AG20443 (cell line): ENCODE data around the gene TPRG1L.

Experiments
- DNase-seq: peaks from one replicate; pipeline ENCODE4 v3.0.0; 2012; ENCODE audit warnings: low spot score, mixed read lengths

TPRG1L gene

GRCh38 chr1:3628445-3628844 lies 3.6 kb downstream of the TPRG1L start:
- DNase-seq = no peak

DNA sequence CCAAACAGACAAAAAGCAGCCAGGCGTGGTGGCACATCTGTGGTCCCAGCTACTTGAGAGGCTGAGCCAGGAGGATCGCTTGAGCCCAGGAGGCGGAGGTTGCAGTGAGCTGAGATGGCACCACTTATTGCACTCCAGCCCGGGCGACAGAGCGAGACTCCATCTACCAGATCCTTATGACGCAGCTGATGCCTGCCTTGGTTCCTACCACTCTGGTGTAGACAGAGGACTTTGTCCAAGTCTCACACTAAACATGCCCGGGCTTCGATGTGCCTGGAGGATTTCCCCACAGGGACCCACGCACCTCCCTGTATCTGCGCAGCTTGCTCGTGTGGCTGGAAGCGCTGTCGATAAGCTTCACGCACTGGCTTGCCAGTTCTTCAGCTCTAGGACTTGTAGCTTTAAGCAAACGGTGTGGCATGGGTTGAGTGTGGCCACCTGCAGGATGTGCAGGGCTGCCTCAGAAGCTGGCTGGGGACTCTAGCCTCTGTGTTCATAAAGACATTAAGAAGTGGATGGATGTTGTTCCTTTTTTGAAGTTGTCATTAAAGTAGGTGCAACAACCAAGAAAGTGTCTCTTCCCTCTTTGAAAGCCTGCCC lies 4.8 kb downstream of the TPRG1L start:
- no peak for DNase-seq

DNA sequence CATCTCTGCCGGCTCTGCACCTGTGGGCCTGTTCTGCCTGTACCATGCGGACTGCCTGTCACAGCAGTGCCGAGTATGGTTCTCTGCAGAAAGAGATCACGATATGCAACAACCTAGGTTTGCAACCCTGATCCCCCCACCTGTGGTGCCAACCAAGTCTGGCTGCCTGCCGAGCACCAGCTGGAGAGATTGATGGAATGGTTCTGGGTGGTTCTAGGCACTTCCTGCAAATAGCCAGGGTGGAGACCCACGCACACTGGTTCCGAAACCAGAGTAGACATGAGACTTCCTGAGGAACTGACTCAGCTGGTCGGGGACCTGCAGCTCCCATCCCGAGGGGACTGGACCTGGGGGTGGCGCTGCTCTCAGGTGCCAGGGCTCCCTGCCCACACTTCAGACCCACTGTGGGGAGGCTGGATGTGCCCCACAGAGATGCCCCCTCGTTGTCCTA lies 5.4 kb downstream of the TPRG1L start:
- no peak for DNase-seq

DNA sequence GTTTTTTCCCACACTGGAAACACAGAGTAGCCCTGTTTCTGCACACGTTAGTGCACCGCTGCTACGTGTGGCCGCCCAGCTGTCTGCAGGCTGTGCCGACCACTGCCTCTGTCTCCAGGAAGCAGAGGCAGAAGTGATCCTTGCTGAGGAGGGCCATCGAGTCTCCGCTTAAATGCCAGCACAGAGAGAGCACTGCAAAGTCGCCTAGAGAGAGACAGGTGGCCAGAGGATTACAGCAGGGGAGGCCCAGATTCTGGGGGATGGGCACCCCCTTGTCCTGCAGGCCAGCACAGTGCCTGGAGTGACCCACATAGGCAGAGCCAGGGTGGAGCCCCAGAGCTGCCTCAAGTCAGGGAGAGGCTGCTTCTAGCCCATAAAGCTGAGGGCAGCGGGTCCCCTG lies 6.1 kb downstream of the TPRG1L start:
- DNase-seq = no peak

- no peak for DNase-seq
These were observed 6.8 kb downstream of the TPRG1L start for GRCh38 chr1:3631320-3632260.

DNA sequence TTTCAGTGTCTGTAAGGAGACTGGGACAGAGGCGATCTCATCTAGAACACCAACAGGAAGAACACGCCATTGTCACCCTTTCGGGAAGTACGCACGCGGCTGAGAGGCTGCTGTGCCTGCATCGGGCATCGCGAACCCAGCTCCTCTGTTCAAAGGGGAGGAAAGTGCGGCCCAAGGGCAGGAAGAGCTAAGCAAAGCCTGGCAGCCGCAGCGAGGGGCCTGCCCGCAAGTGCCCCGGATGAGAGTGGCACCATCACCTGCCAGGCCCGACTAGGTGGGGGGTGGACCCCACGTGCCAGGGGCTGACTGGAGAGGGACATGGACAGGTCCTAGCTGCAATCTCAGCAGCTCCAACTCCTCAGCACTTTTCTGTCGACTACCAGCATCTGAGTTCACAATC lies 7.5 kb downstream of the TPRG1L start:
- DNase-seq = no peak

DNA sequence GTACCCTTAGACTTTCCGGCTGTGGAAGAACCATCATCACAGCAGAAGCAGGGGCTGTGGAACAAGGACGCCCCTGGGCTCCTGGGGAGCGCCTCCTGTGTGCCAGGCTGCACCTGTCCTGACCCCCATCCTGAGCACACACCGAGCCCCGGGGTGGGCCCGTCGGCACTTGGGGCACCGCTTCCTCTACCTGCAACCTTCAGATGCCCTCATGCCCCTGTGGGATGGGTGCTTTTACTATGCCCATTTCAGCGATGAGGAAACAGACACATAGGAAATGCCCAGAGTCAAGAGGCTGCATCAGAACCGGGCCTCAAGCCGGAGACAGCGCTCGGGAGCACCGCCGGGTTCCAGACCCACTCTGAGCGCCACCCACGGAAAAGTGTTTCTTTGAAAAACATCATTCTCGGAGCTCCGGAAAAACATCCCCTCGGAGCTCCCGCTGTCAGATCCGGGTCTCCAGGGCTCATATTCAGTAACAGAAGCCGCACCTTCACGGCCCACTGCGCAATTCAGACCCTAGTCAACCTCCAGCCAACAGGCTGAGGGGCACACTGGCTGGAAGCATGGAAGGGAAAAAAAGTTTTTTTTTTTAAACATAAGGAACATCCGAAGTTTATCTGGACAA lies 8.0 kb downstream of the TPRG1L start:
- DNase-seq = no peak

GRCh38 chr1:3633344-3634058 lies 8.7 kb downstream of the TPRG1L start:
- no peak for DNase-seq

- no peak for DNase-seq
These were observed 9.4 kb downstream of the TPRG1L start for GRCh38 chr1:3634059-3634800.

DNA sequence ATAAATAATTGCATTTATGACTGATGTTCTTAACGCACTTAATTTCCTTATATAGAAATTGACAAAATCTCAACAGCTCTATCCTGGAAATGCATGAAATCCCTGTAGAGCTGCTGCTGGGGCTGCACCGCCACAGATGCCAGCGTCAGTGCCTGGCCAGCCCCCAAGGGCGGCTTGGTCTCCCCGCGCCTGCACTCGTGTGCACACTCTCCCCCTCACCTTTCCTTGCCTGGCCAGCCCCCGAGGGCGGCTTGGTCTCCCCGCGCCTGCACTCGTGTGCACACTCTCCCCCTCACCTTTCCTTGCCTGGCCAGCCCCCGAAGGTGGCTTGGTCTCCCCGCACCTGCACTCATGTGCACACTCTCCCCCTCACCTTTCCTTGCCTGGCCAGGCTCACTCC lies 11.3 kb downstream of the TPRG1L start:
- no peak for DNase-seq

DNA sequence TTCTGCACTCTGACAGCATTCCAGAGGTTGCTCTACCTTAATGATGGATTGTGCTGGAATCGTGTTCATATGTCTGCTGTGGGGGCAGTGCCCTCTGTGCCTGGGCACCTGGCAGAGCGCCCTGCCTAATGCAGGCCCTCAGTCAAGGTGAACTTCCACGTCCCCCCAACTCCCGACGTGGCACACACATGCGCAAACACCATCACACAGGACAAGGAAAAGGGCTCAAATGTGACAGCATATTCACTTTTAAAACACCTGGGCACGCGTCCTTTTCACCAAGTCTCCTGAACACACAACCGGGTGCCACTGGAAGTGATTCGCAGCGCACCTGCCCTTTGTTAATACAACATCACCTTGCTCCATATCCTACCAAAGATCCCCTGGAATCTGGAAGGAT lies 11.7 kb downstream of the TPRG1L start:
- no peak for DNase-seq

DNA sequence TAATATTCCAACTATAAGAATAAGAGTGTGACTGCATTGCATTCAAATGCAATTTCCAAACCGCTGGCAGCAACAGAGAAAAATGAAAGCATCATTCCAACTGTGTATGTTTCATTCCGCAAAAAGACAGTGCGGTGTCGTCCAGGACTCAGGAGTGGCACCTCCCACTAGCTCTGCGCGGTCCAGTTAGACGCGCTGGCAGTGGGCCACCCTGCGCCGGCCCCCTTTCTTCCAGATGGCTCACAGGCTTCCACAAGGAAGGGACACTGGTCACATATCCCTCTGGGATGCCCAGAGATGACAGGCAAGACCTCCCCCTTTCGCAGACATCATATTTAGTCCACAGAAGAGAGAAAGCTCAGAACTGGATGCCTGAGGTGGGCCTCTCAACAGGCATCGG lies 13.2 kb downstream of the TPRG1L start:
- no peak for DNase-seq

DNA sequence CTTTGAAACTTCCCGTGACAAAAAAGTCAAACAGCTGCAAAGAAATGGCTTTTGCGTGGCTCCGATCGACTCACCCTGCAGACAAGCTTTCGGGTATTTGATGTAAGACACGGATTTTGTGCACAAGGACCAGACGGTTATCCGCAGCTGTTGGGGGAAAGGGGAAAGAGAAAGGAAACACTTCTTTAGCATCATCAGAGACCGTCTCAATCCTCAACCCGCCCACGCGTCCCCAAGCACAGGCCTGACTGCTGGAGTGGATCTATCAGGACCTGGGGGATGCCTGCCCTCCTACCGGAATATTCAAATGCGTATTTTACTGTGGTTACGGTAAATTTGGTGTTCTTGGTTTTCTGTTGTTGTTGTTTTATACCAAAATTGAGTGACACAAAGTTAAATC lies 13.9 kb downstream of the TPRG1L start:
- DNase-seq = no peak

- no peak for DNase-seq
These were observed 14.6 kb downstream of the TPRG1L start for GRCh38 chr1:3639397-3639911.

- DNase-seq = no peak
These were observed 15.5 kb downstream of the TPRG1L start for GRCh38 chr1:3640121-3640837.

DNA sequence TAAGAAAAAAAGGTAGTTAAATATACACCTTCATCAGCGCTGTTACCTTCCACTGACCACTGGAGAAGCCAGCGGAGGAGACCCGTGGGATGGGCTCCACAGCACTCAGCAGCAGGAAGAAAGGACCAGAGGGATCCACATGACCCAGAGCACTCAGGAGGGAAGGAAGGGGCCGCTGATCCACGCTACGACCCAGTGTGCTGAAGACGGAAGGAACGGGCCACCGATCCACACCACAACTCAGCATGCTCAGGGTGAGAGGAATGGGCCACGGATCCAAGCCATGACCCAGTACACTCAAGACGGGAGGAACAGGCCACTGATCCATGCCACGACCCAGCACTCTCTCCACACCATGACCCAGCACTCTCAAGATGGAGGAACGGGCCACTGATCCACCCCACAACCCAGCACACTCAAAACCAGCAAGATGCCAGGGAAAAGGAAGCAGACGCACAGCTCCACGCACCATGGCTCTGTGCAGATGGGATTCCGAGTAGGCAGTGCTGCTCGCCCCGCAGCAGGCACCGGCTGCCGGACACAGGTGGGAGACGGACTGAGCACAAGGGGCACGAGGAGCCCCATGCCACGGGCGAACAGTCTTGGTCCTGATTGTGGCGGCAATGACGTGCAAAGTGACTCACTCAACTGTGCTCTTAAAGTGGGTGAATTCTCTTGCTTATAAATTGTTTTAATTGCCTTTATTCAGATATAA lies 16.4 kb downstream of the TPRG1L start:
- DNase-seq = no peak

DNA sequence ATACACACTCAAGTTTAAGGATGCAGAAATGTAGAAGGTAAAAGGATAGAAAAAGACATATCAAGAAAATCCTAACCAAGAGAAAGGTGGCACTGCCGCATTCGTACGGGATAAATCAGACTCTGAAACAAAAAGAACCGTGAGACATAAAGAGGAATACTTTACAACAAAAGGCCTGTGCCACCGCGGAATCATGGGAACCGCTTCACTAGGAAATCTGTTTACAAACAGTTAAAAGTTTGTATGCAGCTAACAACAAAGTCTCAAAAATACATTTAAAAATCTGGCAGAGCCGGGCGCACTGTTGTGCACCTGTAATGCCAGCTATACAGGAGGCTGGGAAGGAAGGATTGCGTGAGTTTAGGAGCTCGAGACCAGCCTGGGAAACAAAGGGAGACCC lies 17.0 kb downstream of the TPRG1L start:
- DNase-seq = no peak

GRCh38 chr1:3642919-3643675 lies 18.3 kb downstream of the TPRG1L start:
- DNase-seq = no peak

- no peak for DNase-seq
These were observed 19.5 kb downstream of the TPRG1L start for GRCh38 chr1:3644273-3644672.
